H1 (cell line): ENCODE results near the gene LDLRAD4. TPM values are rescaled to one million over a fixed set of nuclear protein-coding genes. Genes with fewer than 3 reads are reported as not detected.

Experiments
- BACH1 ChIP-seq: IDR thresholded peaks from 2 replicates; pipeline ENCODE4 v1.6.1; 2012; ENCODE audit warnings: low read length, improper control_type of control experiment
- CHD1 ChIP-seq: IDR thresholded peaks from 2 replicates; pipeline ENCODE4 v1.6.1; 2012; ENCODE audit warnings: low read depth, low read length, improper control_type of control experiment
- CHD7 ChIP-seq: fragments of 300-600 bp; sonication (generic); IDR thresholded peaks from 2 replicates; pipeline ENCODE4 v1.7.1; 2012; ENCODE audit warnings: low read length, moderate library complexity, mild to moderate bottlenecking, inconsistent platforms; ENCODE audit not compliant: insufficient replicate concordance
- EGR1 ChIP-seq: IDR thresholded peaks from 2 replicates; pipeline ENCODE4 v1.6.1; 2011; ENCODE audit warnings: low read depth, low read length, borderline replicate concordance
- GTF2F1 ChIP-seq: IDR thresholded peaks from 2 replicates; pipeline ENCODE4 v1.6.1; 2012; ENCODE audit warnings: low read depth, low read length, improper control_type of control experiment, borderline replicate concordance
- KDM1A ChIP-seq: fragments of 200-600, 300-600 bp; sonication (generic); IDR thresholded peaks from 2 replicates; pipeline ENCODE4 v1.7.1; 2016; ENCODE audit warnings: mild to moderate bottlenecking, low read length, borderline replicate concordance
- NRF1 ChIP-seq: IDR thresholded peaks from 2 replicates; pipeline ENCODE4 v1.6.1; 2011; ENCODE audit warnings: mild to moderate bottlenecking, low read depth, low read length, improper control_type of control experiment
- RAD21 ChIP-seq, 2 experiments: IDR thresholded peaks in 1 of 2; conservative IDR thresholded peaks in 1 of 2; 2 replicates each; pipeline ENCODE4 v1.6.1; 2011; ENCODE audit warnings: low read depth in 2 of 2, low read length in 2 of 2, improper control_type of control experiment in 1 of 2, inconsistent platforms in 1 of 2, mild to moderate bottlenecking in 1 of 2, moderate library complexity in 1 of 2
- SAP30 ChIP-seq: fragments of 300-600 bp; sonication (generic); IDR thresholded peaks from 2 replicates; pipeline ENCODE4 v1.7.1; 2012; ENCODE audit warnings: low read length, moderate library complexity, mild to moderate bottlenecking, inconsistent platforms; ENCODE audit not compliant: insufficient read depth, insufficient replicate concordance
- SRF ChIP-seq: IDR thresholded peaks from 2 replicates; pipeline ENCODE4 v1.6.1; 2011; ENCODE audit warnings: mild to moderate bottlenecking, low read depth, low read length, moderate library complexity
- polyA plus RNA-seq, 7 experiments: library from polyadenylated mRNA; depleted of rRNA in 3 of 7; stranded (reverse) in 5 of 7; unstranded in 2 of 7; fragments of >200 nt in 5 of 7; fragments of 200-250 nt in 2 of 7; gene quantifications; 1 replicate in 5 of 7; 2 replicates in 1 of 7; 4 replicates in 1 of 7; pipeline versions ENCODE4 v1.2.1 to v1.2.3, GENCODE V29; 2011 to 2013; ENCODE audit warnings: missing spikeins in 2 of 7, mixed read lengths in 2 of 7
- total RNA-seq: library from RNA; stranded (reverse); fragmentation: NEBNext Ultra II Directional; extraction: Animal tissue kit (Norgen Biotek cat#: 25700); gene quantifications from 2 replicates; pipeline ENCODE4 v1.2.1, GENCODE V29; 2021
- TF ChIP-seq, protein P1 (sequence below): IDR thresholded peaks from 2 replicates; pipeline ENCODE4 v1.6.1; 2011; ENCODE audit warnings: low read depth, mild to moderate bottlenecking, low read length; ENCODE audit not compliant: insufficient read depth

The LDLRAD4 gene
- total and polyA plus RNA-seq, 2 of the 8 experiments (the other 6 are each of a cell fraction or from before 2014, with no cell fraction given) = 0.77 to 1.4 TPM

- TF ChIP-seq CHD7 (no peak), EGR1 (no peak), NRF1 (no peak), SAP30 (no peak), CHD1 (no peak), RAD21 (IDR thresholded peaks at IDR 0.05 in 1 of 2, conservative IDR thresholded peaks at IDR 0.05 in 1 of 2; ENCODE audit: low read depth in 2 of 2, low read length in 2 of 2) (no peak), GTF2F1 (no peak), KDM1A (no peak), BACH1 (no peak), SRF (no peak)
- TF ChIP-seq, protein P1, sequence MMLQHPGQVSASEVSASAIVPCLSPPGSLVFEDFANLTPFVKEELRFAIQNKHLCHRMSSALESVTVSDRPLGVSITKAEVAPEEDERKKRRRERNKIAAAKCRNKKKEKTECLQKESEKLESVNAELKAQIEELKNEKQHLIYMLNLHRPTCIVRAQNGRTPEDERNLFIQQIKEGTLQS = no peak
Measured at GRCh38 chr18:13359210-13359609, 140.7 kb downstream of the LDLRAD4 start (continued).
